GF-D8 (cell line): Measurements from ENCODE around the gene RFNG.

Experiments used
- DNase-seq: peaks from one replicate; lab custom pipeline; 2025; lab: John Stamatoyannopoulos, UW

The RFNG gene

DNA sequence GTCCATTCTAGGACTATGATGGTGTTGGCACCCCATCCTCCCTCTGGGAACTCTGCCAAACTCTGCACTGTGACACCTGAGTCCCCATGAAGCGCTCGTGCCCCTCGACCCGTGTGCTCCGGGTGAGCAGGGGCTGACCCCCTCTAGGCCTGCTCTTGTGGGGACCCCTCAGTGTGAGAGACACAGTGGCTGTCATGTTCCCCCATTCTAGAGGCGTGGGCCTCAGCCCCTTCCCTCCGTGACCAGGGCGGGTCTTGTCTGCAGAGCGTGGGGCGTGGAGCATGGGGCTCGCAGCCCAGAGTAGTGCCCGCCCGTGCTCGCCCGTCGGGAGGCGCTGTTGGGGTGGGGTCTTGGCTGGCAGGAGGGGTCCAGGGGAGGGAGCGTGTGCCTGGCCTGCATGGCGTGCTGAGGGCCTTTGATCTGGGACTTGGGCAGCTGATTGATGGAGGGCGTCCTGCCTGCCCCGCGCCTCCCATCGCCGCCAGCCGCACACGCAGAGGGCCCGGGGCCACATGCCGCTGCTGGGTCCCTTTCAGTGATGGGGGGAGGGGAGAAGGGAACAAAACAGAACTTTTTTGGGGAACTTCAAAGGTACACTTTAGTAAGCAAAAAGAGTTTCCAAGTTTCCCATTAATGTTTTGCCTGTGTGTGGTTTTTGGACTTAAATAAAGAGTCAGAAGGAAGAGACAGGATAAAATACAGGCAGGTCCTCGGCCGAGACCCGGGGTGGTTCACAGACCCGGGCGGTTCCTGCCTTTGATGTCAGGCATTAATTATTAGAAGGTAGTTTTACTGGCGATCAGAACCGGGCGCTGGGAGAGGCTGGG lies 51.4 kb downstream of the RFNG start:
- DNase-seq: no peak

DNA sequence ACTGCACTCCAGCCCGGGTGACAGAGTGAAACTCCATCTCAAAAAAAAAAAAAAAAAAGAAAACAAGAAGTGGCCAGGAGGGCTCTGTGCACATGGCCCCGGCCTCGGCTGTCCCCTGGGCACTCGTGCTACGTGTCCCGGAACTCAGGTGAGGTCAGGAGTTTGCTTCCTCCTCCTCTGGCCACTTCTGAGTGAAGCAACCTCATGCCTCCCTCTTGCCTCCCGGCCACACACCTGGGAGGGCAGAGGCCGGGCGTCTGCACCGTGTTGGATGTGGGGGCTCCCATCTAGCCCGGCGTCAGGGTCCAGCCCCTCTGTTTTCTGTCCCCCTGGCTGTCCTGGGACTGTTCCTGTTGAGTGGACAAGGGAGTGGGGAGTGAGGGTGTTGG lies 52.0 kb downstream of the RFNG start:
- DNase-seq: no peak

GRCh38 chr17:81998691-81999438 lies 52.7 kb downstream of the RFNG start:
- no peak for DNase-seq

GRCh38 chr17:81998212-81998611 lies 53.4 kb downstream of the RFNG start:
- DNase-seq: no peak
